GM18519 (cell line): ENCODE results near the gene ARG2.
"Not testable (repeated sequence)": the region's sequence is repeated elsewhere in the genome, so short reads cannot be mapped to it uniquely, and the experiment has no call there.

ENCODE experiments used
- ATAC-seq: cut with Tn5 transposase; IDR thresholded peaks from one replicate; pipeline ENCODE4 v1.9.1; 2021; ENCODE audit warnings: mild to moderate bottlenecking, moderate library complexity; ENCODE audit not compliant: unreplicated experiment, low FRiP score

The ARG2 gene

GRCh38 chr14:67583711-67584644, 35.7 kb upstream of the ARG2 start:
- peak; percentile 61 for ATAC-seq

GRCh38 chr14:67584978-67585377, 34.7 kb upstream of the ARG2 start:
- ATAC-seq = no peak

GRCh38 chr14:67586369-67586768, 33.4 kb upstream of the ARG2 start:
- ATAC-seq = no peak

GRCh38 chr14:67589204-67589770, 30.4 kb upstream of the ARG2 start:
- ATAC-seq = no peak

GRCh38 chr14:67593650-67594049, 26.1 kb upstream of the ARG2 start:
- not testable (repeated sequence) for ATAC-seq

- no peak for ATAC-seq
Observed at GRCh38 chr14:67595392-67595791, 24.3 kb upstream of the ARG2 start.

GRCh38 chr14:67599698-67600561, 19.8 kb upstream of the ARG2 start, which contains the start of gene PIGH:
TSS of gene PIGH (minus strand) at chr14:67600268. CDS start at chr14:67600203, 65 bp downstream.
- peak; percentile 83 for ATAC-seq

GRCh38 chr14:67600562-67600974, 19.2 kb upstream of the ARG2 start:
- ATAC-seq = not testable (repeated sequence)

- no peak for ATAC-seq
Observed at GRCh38 chr14:67602076-67602475, 17.6 kb upstream of the ARG2 start.

- ATAC-seq = peak; percentile 80
Observed at GRCh38 chr14:67602995-67603545, 16.6 kb upstream of the ARG2 start.

- no peak for ATAC-seq
Observed at GRCh38 chr14:67607646-67608045, 12.1 kb upstream of the ARG2 start.

GRCh38 chr14:67609642-67610310, 9.9 kb upstream of the ARG2 start:
- ATAC-seq = no peak

GRCh38 chr14:67610491-67610890, 9.2 kb upstream of the ARG2 start:
- no peak for ATAC-seq

- ATAC-seq = no peak
Observed at GRCh38 chr14:67618617-67619063, 1.1 kb upstream of the ARG2 start.

- ATAC-seq = no peak
Observed at GRCh38 chr14:67620217-67620785, 581 bp downstream of the ARG2 start.

GRCh38 chr14:67622675-67623074, 3.0 kb downstream of the ARG2 start:
- no peak for ATAC-seq

GRCh38 chr14:67623114-67623513, 3.4 kb downstream of the ARG2 start:
- ATAC-seq = no peak

GRCh38 chr14:67626131-67626530, 6.4 kb downstream of the ARG2 start:
- not testable (repeated sequence) for ATAC-seq

- ATAC-seq = no peak
Observed at GRCh38 chr14:67627519-67627918, 7.8 kb downstream of the ARG2 start.

- no peak for ATAC-seq
Observed at GRCh38 chr14:67630186-67630585, 10.5 kb downstream of the ARG2 start.
